Measurements from ENCODE around the gene GATAD2B.

DNA sequence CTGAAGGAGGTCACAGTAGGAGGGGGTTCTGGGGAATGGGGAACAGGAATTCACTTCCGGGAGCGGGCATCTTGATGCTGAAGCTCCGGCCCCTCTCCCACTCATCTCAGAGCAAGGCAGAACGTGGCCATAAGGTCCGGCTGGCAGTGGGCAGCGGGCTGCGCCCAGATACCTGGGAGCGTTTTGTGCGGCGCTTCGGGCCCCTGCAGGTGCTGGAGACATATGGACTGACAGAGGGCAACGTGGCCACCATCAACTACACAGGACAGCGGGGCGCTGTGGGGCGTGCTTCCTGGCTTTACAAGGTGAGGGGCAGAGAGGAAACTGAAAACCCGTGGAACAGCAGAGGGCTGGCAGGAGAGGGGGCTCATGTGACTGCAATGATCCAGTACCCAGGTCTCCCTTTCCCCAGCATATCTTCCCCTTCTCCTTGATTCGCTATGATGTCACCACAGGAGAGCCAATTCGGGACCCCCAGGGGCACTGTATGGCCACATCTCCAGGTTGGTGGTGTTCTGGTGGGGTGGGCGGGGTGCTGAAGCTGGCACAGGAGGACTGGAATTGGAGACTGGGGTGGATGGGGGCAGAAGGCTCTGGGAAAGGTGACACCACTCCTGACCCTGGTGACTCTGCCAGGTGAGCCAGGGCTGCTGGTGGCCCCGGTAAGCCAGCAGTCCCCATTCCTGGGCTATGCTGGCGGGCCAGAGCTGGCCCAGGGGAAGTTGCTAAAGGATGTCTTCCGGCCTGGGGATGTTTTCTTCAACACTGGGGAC is 144.5 kb downstream of the GATAD2B start:
- no peak for TF ChIP-seq RAD21 (conservative IDR thresholded peaks at IDR 0.05)
- TF ChIP-seq, protein P1, sequence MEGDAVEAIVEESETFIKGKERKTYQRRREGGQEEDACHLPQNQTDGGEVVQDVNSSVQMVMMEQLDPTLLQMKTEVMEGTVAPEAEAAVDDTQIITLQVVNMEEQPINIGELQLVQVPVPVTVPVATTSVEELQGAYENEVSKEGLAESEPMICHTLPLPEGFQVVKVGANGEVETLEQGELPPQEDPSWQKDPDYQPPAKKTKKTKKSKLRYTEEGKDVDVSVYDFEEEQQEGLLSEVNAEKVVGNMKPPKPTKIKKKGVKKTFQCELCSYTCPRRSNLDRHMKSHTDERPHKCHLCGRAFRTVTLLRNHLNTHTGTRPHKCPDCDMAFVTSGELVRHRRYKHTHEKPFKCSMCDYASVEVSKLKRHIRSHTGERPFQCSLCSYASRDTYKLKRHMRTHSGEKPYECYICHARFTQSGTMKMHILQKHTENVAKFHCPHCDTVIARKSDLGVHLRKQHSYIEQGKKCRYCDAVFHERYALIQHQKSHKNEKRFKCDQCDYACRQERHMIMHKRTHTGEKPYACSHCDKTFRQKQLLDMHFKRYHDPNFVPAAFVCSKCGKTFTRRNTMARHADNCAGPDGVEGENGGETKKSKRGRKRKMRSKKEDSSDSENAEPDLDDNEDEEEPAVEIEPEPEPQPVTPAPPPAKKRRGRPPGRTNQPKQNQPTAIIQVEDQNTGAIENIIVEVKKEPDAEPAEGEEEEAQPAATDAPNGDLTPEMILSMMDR (IDR thresholded peaks at IDR 0.05; ENCODE audit: poor library complexity, severe bottlenecking): no peak
- TF ChIP-seq POLR2AphosphoS5 (IDR thresholded peaks at IDR 0.05): no peak
- TF ChIP-seq EP300 (conservative IDR thresholded peaks at IDR 0.05; ENCODE audit: poor library complexity, severe bottlenecking): no peak
- TF ChIP-seq EZH2 (IDR thresholded peaks at IDR 0.05; ENCODE audit: borderline replicate concordance, insufficient read depth, low read length, poor library complexity, severe bottlenecking): no peak
- no peak for TF ChIP-seq SMC3 (conservative IDR thresholded peaks at IDR 0.05; ENCODE audit: poor library complexity)
- TF ChIP-seq MXI1 (conservative IDR thresholded peaks at IDR 0.05; ENCODE audit: poor library complexity, severe bottlenecking): no peak
- TF ChIP-seq, protein P2, sequence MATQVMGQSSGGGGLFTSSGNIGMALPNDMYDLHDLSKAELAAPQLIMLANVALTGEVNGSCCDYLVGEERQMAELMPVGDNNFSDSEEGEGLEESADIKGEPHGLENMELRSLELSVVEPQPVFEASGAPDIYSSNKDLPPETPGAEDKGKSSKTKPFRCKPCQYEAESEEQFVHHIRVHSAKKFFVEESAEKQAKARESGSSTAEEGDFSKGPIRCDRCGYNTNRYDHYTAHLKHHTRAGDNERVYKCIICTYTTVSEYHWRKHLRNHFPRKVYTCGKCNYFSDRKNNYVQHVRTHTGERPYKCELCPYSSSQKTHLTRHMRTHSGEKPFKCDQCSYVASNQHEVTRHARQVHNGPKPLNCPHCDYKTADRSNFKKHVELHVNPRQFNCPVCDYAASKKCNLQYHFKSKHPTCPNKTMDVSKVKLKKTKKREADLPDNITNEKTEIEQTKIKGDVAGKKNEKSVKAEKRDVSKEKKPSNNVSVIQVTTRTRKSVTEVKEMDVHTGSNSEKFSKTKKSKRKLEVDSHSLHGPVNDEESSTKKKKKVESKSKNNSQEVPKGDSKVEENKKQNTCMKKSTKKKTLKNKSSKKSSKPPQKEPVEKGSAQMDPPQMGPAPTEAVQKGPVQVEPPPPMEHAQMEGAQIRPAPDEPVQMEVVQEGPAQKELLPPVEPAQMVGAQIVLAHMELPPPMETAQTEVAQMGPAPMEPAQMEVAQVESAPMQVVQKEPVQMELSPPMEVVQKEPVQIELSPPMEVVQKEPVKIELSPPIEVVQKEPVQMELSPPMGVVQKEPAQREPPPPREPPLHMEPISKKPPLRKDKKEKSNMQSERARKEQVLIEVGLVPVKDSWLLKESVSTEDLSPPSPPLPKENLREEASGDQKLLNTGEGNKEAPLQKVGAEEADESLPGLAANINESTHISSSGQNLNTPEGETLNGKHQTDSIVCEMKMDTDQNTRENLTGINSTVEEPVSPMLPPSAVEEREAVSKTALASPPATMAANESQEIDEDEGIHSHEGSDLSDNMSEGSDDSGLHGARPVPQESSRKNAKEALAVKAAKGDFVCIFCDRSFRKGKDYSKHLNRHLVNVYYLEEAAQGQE (IDR thresholded peaks at IDR 0.05; ENCODE audit: borderline replicate concordance): no peak
- no peak for TF ChIP-seq TAF1 (IDR thresholded peaks at IDR 0.05; ENCODE audit: low read depth)
